Pancreas (tissue), 10 donors: Measurements from ENCODE around the gene SLC39A3. TPM values are rescaled to one million over a fixed set of nuclear protein-coding genes. Genes with fewer than 3 reads are reported as not detected.
A peak's percentile ranks its signal among the peaks of the same experiment; 100 is the strongest.

Experiments used
- ATAC-seq, 4 donors: fragments of 200-7000 bp; cut with Tn5 transposase; one replicate each; pipeline versions ENCODE4 v1.8.0 to v1.9.1; 2020; ENCODE audit warnings: mild to moderate bottlenecking in 4 of 4, moderate library complexity in 4 of 4
- DNase-seq, 6 donors: peaks; one replicate each; pipeline ENCODE4 v3.0.0-alpha.2; 2020
- FAIRE-seq: peaks from 2 replicates; lab custom pipeline; 2012; peaks lifted over from hg19 to GRCh38; lab: Jason Lieb, UNC
- H3K27ac ChIP-seq, 4 donors: fragments of 200-600 bp; sonication (generic); 1 replicate in 3 of 4; 2 replicates in 1 of 4; pipeline versions ENCODE4 v1.5.0 to v1.8.0; 2020
- H3K27me3 ChIP-seq, 4 donors: fragments of 200-600 bp; one replicate each; pipeline ENCODE4 v1.8.0; 2021
- H3K36me3 ChIP-seq, 3 donors: fragments of 200-600 bp; sonication (generic) in 1 of 3; one replicate each; pipeline versions ENCODE4 v1.5.0 to v1.8.0; 2020 to 2021
- H3K4me1 ChIP-seq, 3 donors: fragments of 200-600 bp; one replicate each; pipeline ENCODE4 v1.8.0; 2021
- H3K4me3 ChIP-seq, 4 donors: fragments of 200-600 bp; sonication (generic) in 2 of 4; one replicate each; pipeline versions ENCODE4 v1.5.0 to v1.8.0; 2020 to 2021
- H3K9me3 ChIP-seq, 4 donors: fragments of 200-600 bp; one replicate each; pipeline ENCODE4 v1.8.0; 2021
- CTCF ChIP-seq, 4 donors: fragments of 200-600 bp; sonication (generic) in 3 of 4; IDR thresholded peaks; one replicate each; pipeline versions ENCODE4 v1.5.0 to v1.8.0; 2021; ENCODE audit warnings: antibody characterized with exemption in 4 of 4
- WGBS, 2 donors: extraction: QIAGEN DNeasy Blood & Tissue Kit; methylation state at CpG; one replicate each; pipeline ENCODE4 v1.1.7; 2013; 5-methylcytosine and 5-hydroxymethylcytosine counted together
- intact Hi-C, 3 donors: fragments of 100-400 bp; cut with DNase I; formaldehyde crosslinking; loops; one replicate each; pipeline versions ENCODE4 v1.11.1 to v1.14.2; 2022
- polyA plus RNA-seq, 2 donors: library from polyadenylated mRNA; stranded (reverse); fragments of 200-250 nt; gene quantifications; one replicate each; pipeline ENCODE4 v1.2.3, GENCODE V29; 2013
- total RNA-seq, 6 donors: library from RNA; stranded (reverse); fragmentation: NEBNext Ultra II Directional in 4 of 6; extraction: Animal tissue kit (Norgen Biotek cat#: 25700) in 4 of 6; gene quantifications; one replicate each; pipeline versions ENCODE4 v1.2.1 to v1.2.4, GENCODE V29; 2021 to 2023
- donor health status: healthy with polysubstance abuse.
- donor health status: DM: no; HTN: no; CAD: no; lungs with moderate emphysema.
- donor health status: DM: no; HTN: no; CAD: no.
- donor health status: control.
- donor health status: control.
- donor health status: Bipolar disorder and iron deficiency.
- donor health status: DM: yes; HTN: yes; CAD: no.
- donor health status: DM: no; HTN: no; CAD: no.
- donor health status: DM: no; HTN: no; CAD: no.
- donor health status: DM: yes; HTN: yes; CAD: no.

Gene SLC39A3
- 10 to 100 TPM in 5 of 6 donors, 1 to 10 TPM in 1; 8.7 to 15.2 (median 11.9) TPM for total RNA-seq
- 10 to 100 TPM; 15.9 to 25.6 TPM for polyA plus RNA-seq

GRCh38 chr19:2739602-2740313, at the start of gene SLC39A3:
SLC39A3 (minus strand) TSS chr19:2740017; CDS start chr19:2737257, 2,760 bp downstream.
- DNase-seq = peak; percentile 98 to 100 (median 99)
- ATAC-seq = peak; percentile 100

GRCh38 chr19:2788237-2788636, 48.4 kb upstream of the SLC39A3 start:
- intact Hi-C loops = no loop called here
- no peak overlapping the region for H3K27ac ChIP-seq
- WGBS, 2 donors = 90 to 92% methylated on average over 5 of the region's 5 CpGs

More at GRCh38 chr19:2739602-2740313, at the start of gene SLC39A3:
- peak in 1 of 4 donors; percentile 10 for TF ChIP-seq CTCF (IDR thresholded peaks at IDR 0.05)
- WGBS, 2 donors = 0 to 1% methylated on average over 49 to 64 of the region's 64 CpGs
- peaks cover 0 to 5% (median 3%) of the 10 kb centered on the region in 3 donors for H3K4me1 ChIP-seq
- H3K36me3 ChIP-seq = no peaks in the 10 kb centered on the region
- H3K27ac ChIP-seq = peak within 1 kb of the TSS in 1 of 4 donors; percentile 22
- peak within 1 kb of the TSS; percentile 70 to 98 (median 92) for H3K4me3 ChIP-seq
- intact Hi-C loops = no loop called here
- no peaks in the 10 kb centered on the region for H3K27me3 ChIP-seq
- no peaks in the 10 kb centered on the region for H3K9me3 ChIP-seq
- no peak for FAIRE-seq

GRCh38 chr19:2787115-2787514, 47.3 kb upstream of the SLC39A3 start:
- ATAC-seq = no peak
- no peaks in the 10 kb centered on the region for H3K9me3 ChIP-seq
- FAIRE-seq = no peak
- no peak overlapping the region for H3K27ac ChIP-seq
- no peaks in the 10 kb centered on the region for H3K27me3 ChIP-seq
- TF ChIP-seq CTCF (IDR thresholded peaks at IDR 0.05) = no peak
- H3K4me1 ChIP-seq = peaks cover 5 to 17% (median 16%) of the 10 kb centered on the region in 3 donors
- no peaks in the 10 kb centered on the region for H3K36me3 ChIP-seq
- H3K4me3 ChIP-seq = no peak overlapping the region
- DNase-seq = no peak
- WGBS, 2 donors = 77 to 86% methylated on average over 8 of the region's 8 CpGs
- intact Hi-C loops = no loop called here

More at GRCh38 chr19:2788237-2788636, 48.4 kb upstream of the SLC39A3 start:
- H3K9me3 ChIP-seq = no peaks in the 10 kb centered on the region
- no peak for FAIRE-seq
- H3K4me3 ChIP-seq = no peak overlapping the region
- H3K36me3 ChIP-seq = no peaks in the 10 kb centered on the region
- H3K4me1 ChIP-seq = peaks cover 5 to 15% (median 14%) of the 10 kb centered on the region in 3 donors
- no peak for TF ChIP-seq CTCF (IDR thresholded peaks at IDR 0.05)
- no peaks in the 10 kb centered on the region for H3K27me3 ChIP-seq
- DNase-seq = no peak
- no peak for ATAC-seq

- H3K4me1 ChIP-seq = peaks cover 5 to 27% (median 21%) of the 10 kb centered on the region in 3 donors
- H3K9me3 ChIP-seq = no peaks in the 10 kb centered on the region
- FAIRE-seq (no peak), DNase-seq (peak; percentile 96 to 100 (median 99)), ATAC-seq (peak; percentile 86 to 92 (median 90))
- H3K4me3 ChIP-seq = peak within 1 kb of the TSS; percentile 69 to 96 (median 82)
- H3K27ac ChIP-seq = peak within 1 kb of the TSS; percentile 66 to 85 (median 70)
- intact Hi-C loops = no loop called here
- no peak for TF ChIP-seq CTCF (IDR thresholded peaks at IDR 0.05)
- 0 to 1% methylated on average over 60 to 78 of the region's 78 CpGs for WGBS, 2 donors
- no peaks in the 10 kb centered on the region for H3K27me3 ChIP-seq
- no peaks in the 10 kb centered on the region for H3K36me3 ChIP-seq
These were observed 45.6 kb upstream of the SLC39A3 start, which contains the start of gene THOP1 for GRCh38 chr19:2785244-2785997. THOP1 (plus strand) TSS chr19:2785503; CDS start chr19:2785663, 160 bp downstream.
